HG03354 (cell line): ENCODE results near the gene CCL4L2.
A peak's percentile ranks its signal among the peaks of the same experiment; 100 is the strongest.
"Not testable (repeated sequence)": the region's sequence is repeated elsewhere in the genome, so short reads cannot be mapped to it uniquely, and the experiment has no call there.

Source experiments
- ATAC-seq: cut with Tn5 transposase; IDR thresholded peaks from one replicate; pipeline ENCODE4 v1.9.1; 2021; ENCODE audit warnings: mild to moderate bottlenecking; ENCODE audit not compliant: unreplicated experiment, poor library complexity, severe bottlenecking

CCL4L2 gene

GRCh38 chr17:36210439-36211211 is at the start of gene CCL4L2:
Gene CCL4L2, plus strand, starts transcription at chr17:36211063.
- ATAC-seq = peak; percentile 74

DNA sequence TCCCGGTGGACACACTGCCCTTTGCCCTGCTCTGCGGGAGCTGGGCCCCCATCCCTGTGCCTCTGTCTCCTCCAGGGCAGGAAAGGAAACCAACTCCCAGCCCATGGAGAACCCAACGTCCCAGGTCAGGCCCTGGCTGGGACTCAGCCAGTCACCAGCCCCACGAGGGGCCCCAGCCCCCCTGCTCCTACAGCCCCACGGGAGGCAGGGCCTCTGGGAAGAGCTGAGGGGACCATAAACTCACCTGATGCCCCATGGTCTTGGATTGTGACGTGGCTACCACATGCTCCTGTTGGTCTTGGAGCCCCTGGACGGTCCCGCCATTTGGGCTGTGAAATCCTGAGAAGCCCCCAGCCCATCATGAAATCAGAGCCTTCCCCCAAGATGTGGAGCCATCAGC is 42.0 kb upstream of the CCL4L2 start:
- ATAC-seq = not testable (repeated sequence)

- ATAC-seq = not testable (repeated sequence)
These were observed 34.3 kb upstream of the CCL4L2 start, which contains the start of gene TBC1D3B for GRCh38 chr17:36176536-36176935. Gene TBC1D3B, minus strand, starts transcription at chr17:36176636. Its CDS starts 1,586 bp downstream, at chr17:36175050.

DNA sequence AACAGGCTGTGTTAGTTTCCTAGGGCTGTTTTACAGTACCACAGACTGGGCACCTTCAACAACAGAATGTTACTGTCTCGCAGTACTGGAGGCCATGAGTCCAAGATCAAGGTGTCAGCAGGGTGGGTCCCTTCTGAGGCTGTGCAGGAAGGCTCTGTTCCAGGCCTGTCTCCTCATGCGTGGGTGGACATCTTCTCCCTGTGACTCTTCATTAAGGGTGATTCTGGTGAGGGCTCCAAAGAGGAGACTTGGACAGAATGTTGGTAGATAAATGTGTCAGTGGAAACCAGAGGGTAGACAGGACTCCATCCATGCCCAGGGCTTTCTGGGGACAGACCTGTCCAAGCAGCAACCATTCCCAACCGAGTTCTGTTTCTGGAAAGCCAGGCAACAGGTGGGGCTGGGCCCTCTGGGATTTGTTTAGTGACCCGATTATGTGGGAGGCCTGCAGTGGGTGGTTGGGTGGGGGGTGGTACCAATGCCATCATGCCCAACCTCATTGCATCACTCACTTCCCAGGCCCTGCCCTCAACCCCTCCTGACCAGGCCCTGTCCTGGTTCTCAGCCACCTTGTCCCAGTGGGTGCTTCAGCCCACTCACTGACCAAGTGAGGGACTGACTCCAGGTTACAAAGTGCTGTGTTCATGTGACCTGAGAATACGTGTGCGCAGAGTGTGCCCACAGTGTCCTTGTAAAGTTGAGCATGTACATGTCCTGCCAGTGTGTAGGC is 29.3 kb upstream of the CCL4L2 start:
- not testable (repeated sequence) for ATAC-seq

GRCh38 chr17:36182176-36183000 is 28.5 kb upstream of the CCL4L2 start:
- ATAC-seq = no peak

DNA sequence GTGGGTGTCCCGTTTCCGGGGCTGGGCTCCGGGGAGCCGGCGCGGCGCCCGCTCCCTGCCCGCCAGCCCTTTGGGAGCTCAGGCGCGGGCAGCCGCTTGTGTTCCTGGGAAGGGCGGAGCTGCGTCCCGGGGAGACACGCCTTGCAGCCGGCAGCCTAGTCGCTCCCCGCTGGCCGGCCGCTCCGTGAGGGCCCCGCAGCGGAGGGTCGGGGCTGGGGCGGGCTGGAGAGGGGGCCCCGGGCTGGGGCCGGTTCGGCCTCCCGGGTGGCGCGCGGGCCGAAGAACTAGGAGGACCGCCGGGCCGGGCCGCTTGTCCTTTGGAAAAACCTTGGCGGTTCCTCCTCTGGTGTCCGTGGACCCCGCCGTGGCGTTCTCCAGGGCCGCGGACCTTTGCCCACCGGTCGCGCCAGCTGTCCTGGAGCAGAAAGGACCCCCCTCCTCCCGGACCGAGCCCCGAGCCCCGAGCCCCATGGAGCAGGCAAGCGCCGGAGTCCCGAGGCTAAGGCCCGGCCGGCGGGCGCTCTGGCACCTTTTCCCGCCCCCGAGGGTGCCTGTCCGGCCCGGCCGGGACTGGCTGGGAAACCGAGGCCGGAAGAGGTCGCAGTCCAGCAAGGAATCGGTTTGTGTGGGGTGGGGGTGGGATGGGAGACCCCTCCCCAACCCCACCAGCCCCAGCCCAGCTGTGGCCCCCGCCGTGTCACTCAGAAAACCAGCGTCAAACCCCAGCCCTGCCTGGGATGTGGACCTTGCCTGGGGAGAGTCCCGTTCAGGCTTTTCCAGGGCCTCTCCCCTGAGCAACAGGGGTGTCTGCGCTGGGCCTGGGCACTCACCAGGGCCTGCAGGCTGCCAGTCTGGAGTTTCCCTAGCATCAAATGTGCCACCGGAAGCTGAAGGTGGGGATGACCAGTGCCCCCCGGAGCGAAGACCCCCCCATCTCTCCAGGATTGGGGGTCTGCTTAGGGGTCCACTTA is 27.6 kb upstream of the CCL4L2 start:
- ATAC-seq = peak; percentile 42

DNA sequence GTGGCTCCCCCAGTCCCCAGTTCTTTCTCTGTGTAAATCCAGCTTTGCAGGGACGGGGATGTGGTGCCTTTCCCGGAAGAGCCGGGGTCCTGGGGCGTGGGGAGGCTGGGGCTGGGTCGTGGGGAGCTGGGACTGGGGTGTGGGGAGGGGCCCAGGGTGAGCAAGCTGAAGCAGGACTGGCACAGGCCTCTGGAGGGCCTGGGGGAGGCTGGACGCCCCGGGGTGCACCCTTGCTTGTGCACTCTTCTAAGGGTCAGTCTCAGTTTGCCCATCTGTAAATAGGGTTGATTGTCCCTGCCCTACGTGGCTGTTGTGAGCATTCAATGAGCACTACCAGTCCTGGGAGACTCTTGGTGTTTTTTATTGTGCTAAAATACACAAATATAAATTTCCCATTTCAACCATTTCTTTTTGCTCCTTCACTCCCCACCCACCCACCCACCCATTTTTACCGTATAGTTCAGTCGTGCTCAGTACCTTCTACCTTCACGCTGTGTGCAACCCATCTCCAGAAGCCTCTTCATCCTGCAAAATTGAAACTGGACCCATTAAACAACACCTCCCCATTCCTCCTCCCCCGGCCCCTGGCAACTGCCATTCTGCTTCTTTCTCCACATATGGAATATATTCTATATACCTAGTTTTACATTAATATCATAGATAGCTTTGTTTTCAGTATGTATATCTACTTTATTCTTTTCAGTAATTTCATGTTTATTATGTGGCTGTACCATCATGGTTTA is 26.7 kb upstream of the CCL4L2 start:
- no peak for ATAC-seq

DNA sequence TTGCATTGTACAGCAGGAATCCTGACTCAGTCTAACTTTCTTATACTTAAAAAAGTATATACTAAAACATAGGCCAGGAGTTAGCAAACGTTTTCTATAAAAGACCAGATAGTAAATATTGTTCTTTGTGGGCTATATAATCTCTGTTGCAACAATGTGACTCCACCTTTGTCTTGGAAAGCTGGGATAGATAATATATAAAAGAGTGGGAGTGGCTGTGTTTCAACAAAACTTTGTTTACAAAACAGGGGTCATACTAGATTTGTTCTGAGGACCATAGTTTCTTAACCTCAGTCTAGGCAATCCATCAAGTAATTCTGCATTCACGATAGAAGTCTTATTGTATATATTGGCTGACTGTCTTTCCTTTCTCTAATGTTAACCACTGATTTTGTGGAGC is 25.4 kb upstream of the CCL4L2 start:
- no peak for ATAC-seq

DNA sequence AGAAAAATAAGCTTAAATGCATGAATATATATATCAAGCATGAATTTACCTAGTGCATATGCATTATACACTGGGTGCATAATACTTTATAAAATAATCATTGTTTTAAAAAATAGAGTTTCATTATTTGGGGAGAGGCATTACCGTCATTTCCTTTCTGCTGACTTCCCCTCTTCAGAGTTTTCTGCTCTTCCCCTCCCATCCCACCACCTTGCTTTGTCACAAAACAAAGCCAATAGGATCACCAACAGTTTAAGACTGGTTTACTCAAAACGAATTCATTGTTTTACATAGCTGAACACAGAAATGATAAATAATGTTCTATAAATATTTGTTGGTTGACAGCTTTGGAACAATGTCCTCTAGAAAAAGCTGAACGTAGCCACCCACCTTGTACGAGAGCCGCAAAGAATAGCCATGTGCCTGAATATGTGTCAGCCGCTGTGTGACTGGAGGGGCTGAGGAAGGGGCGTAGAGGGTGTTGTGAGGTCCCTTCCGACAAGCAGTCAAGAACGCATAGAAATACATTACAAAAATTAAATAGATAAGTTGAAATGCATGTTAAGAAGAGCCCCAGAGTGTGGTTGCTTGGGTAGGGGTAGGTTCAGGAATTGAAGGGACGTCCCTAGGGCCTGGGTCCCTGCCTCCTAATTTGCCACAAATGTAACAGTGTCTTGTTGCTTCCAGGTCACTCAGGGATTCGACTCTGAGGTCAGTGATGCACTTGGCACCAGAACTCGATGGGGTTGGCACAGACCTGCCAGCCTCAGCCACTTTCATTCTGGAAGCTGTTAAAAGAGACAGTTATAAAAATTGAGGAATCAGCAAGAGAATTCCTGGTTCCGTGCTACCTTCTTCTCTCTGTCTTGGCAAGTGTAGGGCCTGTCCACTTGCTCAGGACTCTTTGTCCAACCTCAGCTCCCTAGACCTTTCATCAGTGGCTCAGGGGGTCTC is 23.8 kb upstream of the CCL4L2 start:
- not testable (repeated sequence) for ATAC-seq

DNA sequence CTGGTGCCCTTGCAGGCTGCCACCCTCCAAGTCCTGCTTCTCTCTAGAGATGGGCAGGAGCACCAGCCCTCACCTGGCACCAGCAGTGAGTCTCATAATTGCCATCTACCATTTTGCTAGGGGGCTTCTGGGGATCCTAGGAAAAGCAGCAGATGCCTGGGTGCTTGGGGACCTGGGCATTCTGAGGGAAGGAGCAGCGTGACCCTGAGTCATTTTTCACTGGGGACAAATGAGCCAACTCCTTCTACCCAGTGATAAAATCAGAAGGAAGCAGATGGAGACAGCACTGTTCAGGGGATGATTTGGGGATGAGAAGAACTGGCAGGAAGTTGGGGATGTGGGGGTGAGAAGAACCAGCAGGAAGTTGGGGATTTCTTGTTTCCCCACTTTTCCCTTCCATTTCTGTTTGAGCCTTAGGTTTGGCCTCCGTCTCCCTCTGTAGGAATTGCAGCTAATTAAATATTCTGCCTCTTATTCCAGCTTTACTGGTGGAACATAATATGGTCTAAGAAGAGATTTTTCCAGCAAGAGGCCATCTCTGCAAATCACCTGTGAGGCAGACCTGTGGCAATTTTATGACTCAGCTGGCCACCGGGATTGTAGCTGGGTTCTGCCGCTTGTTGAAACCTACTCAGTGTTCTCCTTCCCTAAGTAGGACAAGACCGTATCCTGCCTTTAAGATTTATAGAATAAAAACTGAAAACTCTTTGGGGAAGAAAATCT is 22.8 kb upstream of the CCL4L2 start:
- not testable (repeated sequence) for ATAC-seq

GRCh38 chr17:36188891-36189306 is 22.0 kb upstream of the CCL4L2 start:
- ATAC-seq = peak; percentile 68

GRCh38 chr17:36189993-36190392 is 20.9 kb upstream of the CCL4L2 start:
- ATAC-seq = not testable (repeated sequence)

GRCh38 chr17:36190549-36191330 is 20.1 kb upstream of the CCL4L2 start:
- ATAC-seq = not testable (repeated sequence)

DNA sequence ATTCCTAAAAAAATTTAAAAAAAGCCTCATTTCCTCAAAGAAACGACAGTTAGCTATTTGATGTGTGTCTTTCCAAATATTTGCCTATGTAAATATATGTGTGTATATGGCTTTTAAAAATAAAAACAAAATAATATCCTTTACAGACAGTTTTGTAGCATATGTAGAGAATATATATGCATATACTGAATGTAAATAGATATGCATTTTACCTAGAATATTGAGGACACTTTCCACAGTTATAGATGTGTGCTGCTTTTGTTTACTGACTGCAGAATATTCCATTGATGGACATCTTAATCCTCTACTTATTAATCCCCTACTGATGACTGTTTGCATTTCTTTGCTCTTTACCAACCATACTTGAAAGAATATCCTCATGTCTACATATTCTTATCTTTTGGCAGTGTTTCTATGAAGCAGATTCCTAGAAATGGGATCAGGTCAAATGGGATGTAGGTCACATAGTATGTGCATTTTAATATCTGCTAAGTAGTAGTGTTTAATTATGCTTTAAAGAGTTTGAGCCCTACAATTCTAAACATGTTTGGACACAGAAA is 17.6 kb upstream of the CCL4L2 start:
- ATAC-seq = no peak

DNA sequence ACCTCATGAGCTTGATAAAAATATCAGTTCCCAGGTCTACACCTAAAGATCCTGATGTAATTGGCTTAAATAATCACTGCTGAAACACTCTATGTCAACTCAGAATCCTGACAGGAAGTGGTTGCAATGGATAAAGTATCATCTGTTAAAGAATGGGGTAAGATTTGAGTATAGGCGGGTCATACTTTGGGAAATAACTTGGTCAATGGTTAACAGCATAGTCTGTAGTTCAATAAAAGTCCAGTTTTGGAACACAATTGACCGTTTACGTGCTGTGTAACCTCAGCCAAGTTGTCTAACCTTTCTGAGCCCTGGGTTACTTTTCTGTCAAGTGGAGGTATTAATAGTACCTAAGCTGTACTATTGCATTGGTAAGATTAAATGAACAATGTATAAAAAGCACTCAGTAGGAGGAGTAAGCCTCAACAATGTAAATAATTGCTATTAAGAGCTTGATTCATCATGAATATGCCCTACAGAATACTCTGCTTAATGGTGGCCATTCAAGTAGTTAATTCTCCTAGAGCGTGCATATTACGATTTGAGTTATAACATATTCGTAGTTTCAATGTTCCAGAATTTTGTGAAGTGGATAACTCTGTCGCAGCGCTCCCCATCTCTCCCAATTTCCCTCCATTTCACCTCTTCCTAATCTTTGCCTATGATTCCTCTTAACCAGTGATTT is 16.6 kb upstream of the CCL4L2 start:
- ATAC-seq = not testable (repeated sequence)
